ENCODE data around the gene APBB1IP.
"Not testable (repeated sequence)": the region's sequence is repeated elsewhere in the genome, so short reads cannot be mapped to it uniquely, and the experiment has no call there.

Gene APBB1IP

DNA sequence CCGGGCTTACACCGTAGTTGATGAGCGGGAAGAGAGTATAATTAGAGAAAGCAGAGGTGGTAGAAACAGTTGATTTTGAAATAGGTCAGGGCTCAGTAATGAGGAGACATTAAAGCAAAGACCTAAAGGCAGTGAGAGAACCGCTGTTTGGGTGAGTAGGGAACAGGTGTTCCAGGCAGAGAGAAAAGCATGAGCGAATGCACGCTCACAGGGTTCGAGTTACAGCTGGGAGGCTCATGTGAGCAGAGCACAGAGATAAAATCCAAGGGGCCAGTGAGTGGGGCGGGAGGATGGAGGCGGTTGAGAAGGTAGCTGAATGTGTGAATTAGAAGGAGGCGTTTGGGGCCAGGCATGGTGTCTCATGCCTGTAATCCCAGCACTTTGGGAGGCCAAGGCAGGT is 39.9 kb downstream of the APBB1IP start:
- DNase-seq: no peak

DNA sequence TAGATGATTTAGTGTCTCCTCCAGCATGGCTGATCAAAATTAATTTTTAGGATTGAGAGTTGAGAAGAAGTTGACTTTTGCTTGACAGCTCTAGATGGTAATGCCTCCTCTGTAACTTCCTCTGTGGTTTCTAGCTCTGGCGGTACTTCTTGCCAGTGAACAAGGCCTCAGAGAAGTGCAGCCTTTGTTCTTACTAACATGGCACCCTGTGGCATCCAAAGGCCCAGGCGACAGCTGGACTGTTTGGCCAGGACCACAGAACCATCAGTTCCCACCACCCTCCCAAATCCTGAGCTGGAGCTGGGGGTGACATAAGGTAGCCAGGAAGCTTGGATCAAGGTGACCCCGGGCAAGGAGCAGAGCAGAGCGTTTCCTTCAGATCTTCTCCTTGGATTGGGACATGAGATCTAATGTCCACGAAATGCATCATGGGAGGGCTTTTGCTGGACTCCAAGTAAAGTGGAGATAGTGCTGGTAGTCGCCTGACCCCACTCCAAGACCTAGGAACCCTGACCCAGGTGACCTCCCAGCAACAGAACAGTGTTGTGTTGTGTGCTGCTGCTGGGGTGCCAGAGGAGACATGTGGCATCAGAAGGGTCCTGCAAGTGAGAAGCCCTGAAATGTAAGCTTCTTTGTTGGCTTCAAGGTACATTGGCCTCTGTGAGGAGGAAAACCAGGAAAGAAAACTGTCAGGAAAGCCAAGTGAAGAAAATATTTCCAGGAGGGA is 41.8 kb downstream of the APBB1IP start:
- no peak for DNase-seq

DNA sequence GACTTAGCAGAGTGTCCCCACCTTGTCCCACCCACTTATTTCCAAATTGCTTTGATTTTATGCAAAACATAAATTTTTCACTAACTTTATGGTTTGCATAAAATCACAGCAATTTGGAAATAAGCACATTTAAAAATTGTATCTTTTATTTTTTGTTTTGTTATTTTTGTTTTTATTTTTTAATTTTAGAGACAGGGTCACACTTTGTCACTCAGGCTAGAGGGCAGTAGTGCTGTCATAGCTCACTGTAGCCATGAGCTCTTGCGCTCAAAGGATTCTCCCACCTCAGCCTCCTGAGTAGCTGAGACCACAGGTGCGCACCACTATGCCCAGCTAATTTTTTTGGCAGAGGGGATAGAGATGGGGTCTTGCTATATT is 43.2 kb downstream of the APBB1IP start:
- no peak for DNase-seq

DNA sequence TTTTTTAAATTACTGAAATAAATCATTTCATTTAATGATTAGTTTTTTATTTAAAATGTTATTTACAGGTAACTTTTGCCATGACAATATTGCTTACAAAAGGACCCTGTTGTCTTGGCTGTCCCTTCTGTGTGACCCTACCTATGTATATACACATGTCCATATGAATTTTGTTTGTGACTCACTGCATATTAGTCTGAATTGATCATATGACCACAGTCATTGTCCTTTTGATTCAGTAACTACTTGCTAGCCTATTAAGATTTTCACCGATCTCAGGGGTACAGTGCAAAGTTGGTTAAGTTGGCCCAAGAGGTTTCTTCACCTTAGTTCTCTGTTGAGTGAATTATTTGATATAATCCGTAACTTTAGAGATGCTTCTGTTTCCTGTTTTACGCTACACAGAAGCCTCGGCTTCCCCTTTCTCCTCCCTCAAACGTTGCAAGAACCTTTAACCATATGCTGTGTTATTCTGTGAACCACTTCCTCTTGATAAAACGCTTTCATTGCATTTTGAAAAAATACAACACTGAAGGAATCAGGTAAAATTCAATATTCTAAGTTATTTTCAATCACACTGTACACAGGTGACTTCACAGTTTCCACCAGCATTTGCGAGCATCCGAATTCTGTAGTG is 43.9 kb downstream of the APBB1IP start:
- no peak for DNase-seq

- DNase-seq: no peak
Observed at GRCh38 chr10:26483554-26483953, 45.4 kb downstream of the APBB1IP start.

DNA sequence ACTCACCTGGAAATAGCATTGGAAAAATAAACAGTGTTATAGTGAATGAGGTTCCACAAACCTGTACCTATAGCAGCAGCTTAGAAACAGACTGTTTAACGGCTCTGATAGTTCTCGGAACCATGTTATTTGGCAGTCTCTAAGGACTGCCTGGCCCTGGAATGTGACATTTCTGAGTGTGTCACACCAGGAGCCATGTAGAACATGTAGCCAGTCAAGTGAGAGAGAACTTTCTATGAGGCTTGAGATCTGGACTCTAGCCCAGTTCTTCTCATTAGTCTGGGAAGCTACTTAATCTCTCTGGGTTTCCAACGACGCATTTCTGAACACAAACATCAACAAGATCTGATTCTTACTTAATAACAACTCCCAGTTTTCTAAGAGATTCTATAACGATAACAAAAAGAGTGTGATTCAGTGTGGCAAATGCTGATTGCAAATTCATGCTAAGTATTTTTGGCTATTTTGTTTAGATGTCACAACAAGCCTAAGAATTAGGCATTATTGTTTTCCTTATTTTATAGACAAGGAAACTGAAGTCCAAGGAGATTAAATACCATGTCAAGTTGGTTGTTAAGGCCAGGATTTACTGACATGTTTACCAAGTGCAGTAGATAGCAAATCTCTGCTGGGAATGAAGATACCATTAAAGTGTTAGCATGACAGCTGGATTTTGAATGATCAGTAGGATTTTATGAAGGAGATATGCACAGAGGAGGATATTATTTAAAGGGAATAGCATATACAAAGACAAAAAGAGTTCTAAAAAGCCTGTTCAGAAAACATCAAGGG is 47.2 kb downstream of the APBB1IP start:
- DNase-seq: no peak

DNA sequence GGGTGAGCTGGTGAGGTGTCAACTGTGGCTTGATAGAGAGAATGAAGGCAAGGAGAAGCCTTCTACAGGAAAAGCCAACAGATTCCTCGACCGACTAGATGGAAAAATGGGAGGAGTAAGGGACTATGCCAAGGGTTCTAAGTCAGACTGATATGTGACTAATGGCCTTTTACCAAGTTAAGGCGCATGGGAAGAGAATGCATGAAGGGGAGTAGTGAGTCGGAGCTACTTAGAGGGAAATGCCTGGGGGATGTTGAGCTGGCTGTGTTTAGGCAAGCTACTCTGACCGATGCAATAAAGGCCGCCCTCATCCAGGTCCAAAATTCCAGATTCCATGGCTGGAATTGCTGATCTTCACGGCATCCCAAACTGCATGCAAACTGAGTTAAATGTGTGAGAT is 48.2 kb downstream of the APBB1IP start:
- DNase-seq: no peak

- no peak for DNase-seq
Observed at GRCh38 chr10:26486990-26487850, 49.1 kb downstream of the APBB1IP start.

DNA sequence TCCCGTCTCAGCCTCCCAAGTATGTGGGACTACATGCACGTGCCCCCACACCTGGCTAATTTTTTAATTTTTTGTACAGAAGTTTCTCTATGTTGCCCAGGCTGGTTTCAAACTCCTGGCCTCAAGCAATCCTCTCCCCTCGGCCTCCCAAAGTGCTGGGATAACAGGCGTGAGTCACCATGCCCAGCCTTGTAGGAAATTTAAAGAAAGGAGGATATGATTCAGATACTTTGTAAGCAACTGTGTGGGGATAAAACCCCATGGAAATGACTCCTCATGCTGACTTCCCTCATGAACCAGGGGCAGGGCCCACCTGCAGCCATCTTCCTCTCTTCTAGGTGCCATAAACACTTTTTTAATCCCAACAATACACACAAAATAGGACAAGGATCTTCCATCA is 50.2 kb downstream of the APBB1IP start:
- no peak for DNase-seq

DNA sequence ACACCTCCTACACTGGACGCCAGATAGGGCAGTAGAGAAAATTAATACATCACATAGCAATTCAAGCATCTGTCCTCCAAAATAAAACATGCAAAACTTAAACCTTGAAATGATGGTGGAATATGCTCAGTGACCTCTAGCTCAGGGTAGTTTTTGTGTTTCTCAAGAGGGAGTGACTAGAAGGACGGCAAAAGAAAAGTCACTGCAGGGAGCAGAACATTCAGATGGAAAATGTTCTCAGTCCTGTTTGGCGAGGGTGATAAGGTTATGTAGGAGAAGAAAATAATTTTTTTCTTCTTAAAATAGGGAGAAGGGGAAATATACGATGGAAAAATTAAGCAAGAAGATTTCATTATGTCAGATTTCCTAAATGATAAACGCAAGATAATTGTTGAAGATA is 50.9 kb downstream of the APBB1IP start:
- DNase-seq: no peak

GRCh38 chr10:26490367-26490766 is 52.2 kb downstream of the APBB1IP start:
- not testable (repeated sequence) for DNase-seq

- DNase-seq: no peak
Observed at GRCh38 chr10:26491276-26491675, 53.1 kb downstream of the APBB1IP start.

DNA sequence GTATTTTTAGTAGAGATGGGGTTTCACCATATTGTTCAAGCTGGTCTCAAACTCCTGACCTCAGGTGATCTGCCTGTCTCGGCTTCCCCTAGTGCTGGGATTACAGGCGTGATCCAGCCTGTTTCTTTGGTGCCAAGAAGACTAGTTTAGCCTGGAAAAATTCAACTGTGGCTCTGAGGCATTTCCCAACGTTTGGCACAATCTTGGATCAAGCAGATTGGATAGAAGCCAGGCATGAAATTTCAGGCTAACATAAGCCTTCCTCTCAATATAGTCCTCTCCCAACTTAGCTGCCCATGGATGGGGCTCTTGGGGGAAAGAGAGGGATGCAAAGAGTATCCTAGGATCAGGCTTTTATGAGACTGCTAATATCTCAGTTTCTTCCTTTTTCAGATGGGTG is 53.8 kb downstream of the APBB1IP start:
- DNase-seq: no peak

DNA sequence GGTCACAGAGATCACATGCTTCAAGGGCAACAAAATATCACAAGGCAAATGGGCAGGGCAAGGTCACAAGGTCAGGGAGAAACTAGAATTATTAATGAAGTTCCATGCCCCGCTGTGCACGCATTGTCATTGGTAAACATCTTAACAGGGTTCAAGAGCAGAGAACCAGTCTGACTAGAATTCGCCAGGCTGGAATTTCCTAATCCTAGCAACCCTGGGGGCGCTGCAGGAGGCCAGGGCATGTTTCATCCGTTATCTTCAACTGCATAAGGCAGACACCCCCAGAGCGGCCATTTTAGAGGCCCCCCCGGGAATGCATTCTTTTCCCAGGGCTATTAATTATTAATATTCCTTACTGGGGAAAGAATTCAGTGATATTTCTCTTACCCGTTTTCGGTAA is 54.6 kb downstream of the APBB1IP start:
- DNase-seq: not testable (repeated sequence)

- DNase-seq: no peak
Observed at GRCh38 chr10:26494018-26494417, 55.9 kb downstream of the APBB1IP start.

DNA sequence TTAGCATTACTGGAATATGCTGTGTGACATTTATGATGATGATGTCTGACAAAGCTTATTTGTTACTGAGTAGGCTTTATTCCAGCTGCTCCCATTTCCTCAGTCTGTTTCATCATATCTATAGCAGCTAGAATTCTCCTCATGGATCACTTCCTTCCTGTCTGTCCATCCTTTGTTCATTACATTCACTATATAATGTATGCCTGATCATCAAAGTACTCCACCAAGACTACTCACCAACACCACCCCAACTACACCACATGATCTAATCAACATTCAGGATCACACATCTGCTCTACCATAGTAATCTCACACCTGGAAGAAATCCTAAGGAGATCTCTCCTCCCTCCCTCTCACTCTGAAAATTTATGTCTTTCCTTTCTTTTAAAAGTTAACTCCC is 61.3 kb downstream of the APBB1IP start:
- no peak for DNase-seq

DNA sequence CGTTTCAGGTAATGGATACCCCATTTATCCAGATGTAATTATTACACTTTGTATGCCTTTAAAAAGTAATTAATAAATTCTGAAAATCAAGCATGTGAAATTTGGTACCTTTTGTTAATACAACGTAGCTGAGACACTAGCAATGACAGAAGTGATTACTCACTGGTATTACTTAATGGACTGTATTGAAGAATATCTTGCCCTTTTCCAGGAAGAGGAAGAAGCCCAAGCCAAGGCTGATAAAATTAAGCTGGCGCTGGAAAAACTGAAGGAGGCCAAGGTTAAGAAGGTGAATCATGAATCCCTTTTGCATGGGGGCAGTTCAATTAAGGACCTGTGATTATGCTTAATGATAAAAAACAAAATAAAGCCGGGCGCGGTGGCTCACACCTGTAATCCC is 64.8 kb downstream of the APBB1IP start:
- DNase-seq: no peak

DNA sequence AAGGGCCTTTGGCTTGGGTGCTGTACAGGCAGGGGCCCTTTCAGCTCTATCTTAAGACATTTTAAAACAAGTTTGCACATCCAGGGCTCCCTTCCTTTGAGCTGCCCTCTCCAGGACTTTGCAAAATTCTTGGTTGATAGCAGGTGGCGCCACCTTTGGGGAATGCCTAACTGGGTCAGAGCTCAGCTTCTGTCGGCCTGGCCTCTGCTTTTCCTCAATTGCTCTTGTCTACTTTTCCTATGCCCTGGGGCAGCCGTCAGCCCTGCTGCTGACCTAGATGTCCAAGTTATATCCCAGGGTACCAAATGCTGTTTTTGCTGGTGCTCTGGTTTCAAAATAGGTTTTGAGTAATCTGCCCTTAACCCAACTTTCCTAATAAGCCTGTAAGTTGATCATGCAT is 65.8 kb downstream of the APBB1IP start:
- DNase-seq: no peak

DNA sequence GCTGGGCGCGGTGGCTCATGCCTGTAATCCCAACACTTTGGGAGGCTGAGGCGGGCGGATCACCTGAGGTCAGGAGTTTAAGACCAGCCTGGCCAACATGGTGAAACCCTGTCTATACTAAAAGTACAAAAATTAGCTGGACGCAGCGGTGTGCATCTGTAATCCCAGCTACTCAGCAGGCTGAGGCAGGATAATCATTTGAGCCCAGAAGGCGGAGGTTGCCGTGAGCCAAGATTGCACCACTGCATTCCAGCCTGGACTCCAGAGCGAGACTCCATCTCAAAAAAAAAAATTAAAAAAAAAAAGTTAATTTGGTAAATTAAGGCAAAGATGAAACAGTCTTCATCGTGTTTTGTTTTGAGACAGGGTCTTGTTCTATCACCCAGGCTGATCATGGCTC is 66.3 kb downstream of the APBB1IP start:
- not testable (repeated sequence) for DNase-seq

GRCh38 chr10:26505491-26505890 is 67.3 kb downstream of the APBB1IP start:
- DNase-seq: no peak

DNA sequence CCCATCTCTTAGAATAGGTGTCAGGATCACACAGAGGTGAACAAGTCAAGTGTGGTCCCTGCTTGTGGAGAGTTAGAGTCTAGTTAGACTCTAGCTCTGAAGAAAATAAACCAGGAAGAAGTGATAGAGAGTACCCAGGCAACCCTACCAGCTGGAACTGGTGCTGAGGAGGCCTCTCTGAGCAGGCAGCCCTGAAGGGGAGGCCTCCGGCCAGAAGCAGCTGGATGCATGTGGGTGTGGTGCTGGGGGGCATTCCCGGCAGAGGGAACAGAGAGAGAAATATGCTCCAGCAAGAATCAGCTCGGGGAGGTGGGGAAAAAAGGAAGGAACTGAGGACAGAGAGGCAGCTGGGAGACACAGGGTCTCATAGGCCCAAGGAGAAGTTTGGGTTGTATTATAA is 68.6 kb downstream of the APBB1IP start:
- no peak for DNase-seq

DNA sequence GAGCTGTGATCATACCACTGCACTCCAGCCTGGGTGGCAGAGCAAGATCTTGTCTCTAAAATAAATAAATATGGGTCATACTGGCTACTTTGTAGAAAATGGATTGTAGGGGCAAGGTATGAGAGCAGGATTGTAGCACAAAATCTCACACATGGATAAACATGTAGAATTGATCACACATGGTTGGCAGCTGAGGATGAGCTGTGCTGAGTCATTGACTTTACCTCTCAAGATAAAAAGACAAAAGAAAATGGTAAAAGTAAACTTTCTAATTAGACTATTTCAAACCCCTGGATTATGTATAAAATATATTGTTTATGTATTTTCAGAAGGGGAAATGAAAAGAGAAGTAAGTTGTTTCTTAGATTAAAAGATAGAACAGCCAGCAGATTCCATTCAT is 69.3 kb downstream of the APBB1IP start:
- no peak for DNase-seq

GRCh38 chr10:26508016-26508415 is 69.9 kb downstream of the APBB1IP start:
- DNase-seq: no peak

Measured in NCI-H748 treated with DMSO at 0.1 percent for 48 hours (cell line).